NCI-H146 (cell line): Measurements from ENCODE around the gene CD28.
"Not testable (repeated sequence)": the region's sequence is repeated elsewhere in the genome, so short reads cannot be mapped to it uniquely, and the experiment has no call there.

ENCODE experiments used
- DNase-seq: peaks from one replicate; lab custom pipeline; 2025; lab: John Stamatoyannopoulos, UW

The CD28 gene

DNA sequence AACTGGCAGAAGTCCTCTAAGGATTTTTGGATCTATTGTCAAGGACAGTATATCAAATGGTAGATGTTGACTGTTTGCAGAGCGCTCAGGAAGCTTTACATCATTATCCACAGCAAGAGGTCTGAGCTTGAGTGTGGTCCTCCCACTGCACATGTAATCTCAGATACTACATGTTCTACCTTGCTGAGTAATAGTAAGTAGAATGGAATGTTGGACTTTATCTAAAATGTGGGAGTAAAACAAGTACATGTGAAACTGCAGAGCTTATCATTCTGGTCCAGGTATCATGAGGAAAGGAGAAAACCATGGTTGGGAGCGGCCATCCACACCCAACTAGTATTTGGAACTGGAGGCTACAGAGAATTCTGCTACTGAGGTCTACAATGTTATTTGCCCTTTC lies 19.3 kb upstream of the CD28 start:
- DNase-seq, result no peak

- DNase-seq, result no peak
Measured at GRCh38 chr2:203688798-203689197, 17.6 kb upstream of the CD28 start.

- no peak for DNase-seq
Measured at GRCh38 chr2:203689426-203690116, 16.9 kb upstream of the CD28 start.

GRCh38 chr2:203690117-203690431 lies 16.4 kb upstream of the CD28 start:
- DNase-seq, result no peak

DNA sequence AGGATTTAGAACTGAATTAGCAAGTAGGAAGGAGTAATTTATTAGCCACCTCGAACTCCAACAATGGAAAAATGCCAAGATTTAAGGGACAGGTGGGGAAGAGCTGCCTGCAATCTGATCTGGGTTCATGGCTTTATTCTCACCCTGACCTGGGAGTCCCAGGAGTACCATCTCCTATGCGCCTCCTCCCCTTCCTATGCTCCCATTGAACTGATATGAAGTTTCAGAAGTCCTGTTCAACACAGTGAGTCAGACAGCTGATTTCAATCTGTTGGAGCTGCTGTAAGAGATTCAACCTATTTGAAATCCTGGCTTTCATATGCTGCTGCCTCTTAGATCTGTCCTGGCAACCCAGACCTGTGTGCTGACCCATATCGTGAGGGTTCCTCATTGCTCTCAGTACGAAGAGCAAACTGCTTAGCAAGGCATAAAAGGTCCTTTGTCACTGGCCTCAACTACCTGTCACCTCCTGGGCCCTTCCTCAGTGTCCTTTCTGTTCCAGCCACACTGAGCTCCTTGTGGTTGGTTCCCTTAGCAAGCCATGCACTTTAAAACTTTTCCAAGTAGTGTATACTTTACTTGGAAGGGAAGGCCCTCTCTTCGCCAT lies 15.9 kb upstream of the CD28 start:
- DNase-seq, result no peak

- no peak for DNase-seq
Measured at GRCh38 chr2:203691149-203691548, 15.3 kb upstream of the CD28 start.

DNA sequence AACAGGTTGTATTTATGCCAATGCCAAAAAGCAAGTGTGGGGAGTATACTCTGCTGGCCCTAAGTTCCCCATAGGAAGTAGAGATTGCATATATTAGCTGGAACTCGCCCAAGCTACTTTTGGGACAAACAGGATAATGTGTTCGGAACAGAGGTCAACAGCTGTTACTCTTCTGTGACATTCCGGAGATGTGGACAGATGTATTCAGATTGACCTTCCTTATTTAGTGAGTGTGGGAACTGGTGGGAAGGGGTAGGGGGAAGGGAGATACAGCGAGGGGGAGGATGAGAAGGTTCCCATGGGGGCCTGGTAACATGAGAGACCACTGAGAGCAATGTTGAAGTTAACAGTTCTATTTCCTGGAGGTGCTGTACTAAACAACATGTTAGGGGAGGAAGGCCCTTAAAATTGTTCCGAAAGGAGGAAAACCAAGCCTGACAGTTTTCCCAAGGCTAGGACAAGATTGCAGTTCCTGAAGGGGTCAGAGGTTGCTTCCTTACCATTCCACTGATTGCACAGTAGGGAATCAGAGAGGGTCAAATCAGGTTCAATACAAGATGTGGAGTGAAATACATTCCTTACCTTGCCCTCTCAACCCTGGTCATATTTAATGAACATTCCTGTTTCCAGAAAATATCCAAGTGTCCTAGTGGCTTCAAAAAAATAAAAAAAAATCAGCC lies 14.3 kb upstream of the CD28 start:
- no peak for DNase-seq

- no peak for DNase-seq
Measured at GRCh38 chr2:203693242-203693879, 13.1 kb upstream of the CD28 start.

DNA sequence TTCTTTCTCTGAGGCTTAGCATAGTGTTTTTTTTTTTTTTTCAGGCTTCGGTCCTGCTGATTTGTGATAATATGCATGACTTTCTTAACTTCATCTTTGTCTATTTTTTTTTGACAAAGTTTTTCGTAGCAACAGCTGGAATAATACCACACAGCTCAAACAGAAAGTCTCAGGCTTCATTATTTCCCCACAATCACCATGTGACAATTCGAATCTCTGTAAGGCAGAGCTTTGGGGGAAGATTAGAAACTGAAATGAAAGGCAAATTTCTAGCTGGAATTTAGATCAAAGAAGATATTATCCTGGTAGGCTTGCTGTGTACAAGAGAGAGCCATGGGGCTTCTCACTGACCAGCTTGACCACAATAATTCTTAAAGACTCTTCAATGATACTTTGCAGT lies 12.2 kb upstream of the CD28 start:
- no peak for DNase-seq

DNA sequence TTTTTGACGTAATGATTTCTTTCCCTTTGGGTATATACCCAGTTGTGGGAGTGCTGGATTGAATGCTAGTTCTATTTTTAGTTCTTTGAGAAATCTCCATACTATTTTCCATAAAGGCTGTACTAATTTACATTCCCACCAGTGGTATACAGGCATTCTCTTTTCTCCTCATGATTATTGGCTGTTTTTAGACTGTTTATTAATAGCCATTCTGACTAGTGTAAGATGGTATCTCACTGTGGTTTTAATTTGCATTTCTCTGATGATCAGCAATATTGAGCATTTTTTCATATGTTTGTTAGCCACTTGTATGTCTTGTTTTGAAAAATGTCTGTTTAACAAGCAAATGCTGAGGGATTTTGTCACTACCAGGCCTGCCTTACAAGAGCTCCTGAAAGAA lies 9.2 kb upstream of the CD28 start:
- DNase-seq, result no peak

GRCh38 chr2:203697763-203698162 lies 8.7 kb upstream of the CD28 start:
- not testable (repeated sequence) for DNase-seq

DNA sequence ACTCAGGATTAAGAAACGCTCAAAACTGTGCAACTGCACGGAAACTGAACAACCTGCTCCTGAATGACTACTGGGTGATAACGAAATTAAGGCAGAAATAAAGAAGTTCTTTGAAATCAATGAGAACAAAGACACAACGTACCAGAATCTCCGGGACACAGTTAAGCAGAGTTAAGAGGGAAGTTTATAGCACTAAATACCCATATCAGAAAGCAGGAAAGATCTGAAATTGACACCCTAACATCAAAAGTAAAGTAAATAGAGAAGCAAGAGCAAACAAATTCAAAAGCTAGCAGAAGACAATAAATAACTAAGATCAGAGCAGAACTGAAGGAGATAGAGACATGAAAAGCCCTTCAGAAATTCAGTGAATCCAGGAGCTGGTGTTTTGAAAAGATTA lies 8.0 kb upstream of the CD28 start:
- DNase-seq, result not testable (repeated sequence)

- DNase-seq, result no peak
Measured at GRCh38 chr2:203704430-203704829, 2.0 kb upstream of the CD28 start.

- DNase-seq, result no peak
Measured at GRCh38 chr2:203705178-203705577, 1.3 kb upstream of the CD28 start.

DNA sequence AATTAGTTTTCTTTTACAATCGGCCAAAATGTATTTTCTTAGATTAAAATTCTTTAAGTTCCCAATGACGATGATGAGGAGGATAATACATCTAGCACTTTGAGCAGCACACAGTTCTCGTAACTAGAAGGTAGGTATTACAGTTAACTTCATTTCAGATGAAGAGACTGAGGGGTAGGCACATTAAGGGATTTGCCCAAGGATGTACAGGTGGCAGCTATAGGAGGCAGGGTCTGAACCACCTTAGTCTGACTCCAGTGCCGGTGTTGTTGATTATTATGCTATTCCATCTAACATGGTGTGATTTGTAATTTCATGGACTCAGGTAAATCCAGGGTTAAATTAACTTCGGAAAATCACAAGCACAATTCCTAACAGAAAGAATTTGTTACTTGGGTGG lies 1.1 kb downstream of the CD28 start:
- DNase-seq, result no peak

DNA sequence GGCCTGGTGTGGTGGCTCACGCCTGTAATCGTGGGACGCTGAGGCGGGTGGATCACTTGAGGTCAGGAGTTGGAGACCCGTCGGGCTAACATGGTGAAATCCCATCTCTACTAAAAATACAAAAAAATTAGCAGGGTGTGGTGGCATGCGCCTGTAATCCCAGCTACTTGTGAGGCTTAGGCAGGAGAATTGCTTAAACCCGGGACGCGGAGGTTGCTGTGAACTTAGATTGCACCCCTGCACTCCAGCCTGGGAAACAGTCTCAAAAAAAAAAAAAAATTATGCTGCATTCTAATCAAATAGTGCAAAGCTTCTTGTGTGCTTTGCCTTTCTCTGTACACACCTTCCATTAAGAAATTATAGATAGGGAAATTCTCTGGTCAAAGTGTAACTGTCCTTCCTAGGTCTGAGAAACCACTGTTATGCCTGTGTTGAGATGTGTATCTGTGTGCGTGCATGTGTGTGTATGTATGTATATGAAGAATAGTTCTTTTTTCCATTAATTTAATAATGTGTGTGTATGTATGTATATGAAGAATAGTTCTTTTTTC lies 2.5 kb downstream of the CD28 start:
- DNase-seq, result no peak

DNA sequence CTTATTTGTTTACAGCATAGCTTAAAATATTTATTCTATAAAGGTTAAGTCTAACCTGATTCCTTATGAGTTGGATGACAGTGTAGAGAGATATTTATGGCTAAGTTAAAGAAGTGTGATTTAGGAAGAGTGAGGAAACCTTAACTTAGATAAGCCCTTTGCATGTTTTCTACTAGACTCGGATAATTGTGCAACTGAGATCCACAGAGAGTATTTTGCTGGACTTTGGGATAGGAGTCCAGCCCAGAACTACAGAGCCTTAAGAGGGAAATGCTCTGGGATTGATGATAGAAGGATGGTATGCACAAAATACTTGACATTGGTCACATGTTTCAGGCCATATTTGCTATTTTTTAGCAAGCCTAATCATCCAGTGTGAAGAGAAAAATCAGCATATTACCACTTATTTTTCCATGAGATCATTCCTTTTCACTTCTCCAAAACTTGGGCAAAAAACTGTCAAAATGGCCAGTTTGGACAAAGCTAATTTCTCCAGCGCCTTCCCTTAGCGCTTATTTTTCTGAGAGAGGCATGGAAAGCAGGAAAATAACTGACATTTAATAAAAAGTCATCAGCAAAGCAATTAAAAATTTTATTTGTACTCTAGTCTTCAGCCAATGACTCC lies 3.1 kb downstream of the CD28 start:
- no peak for DNase-seq

DNA sequence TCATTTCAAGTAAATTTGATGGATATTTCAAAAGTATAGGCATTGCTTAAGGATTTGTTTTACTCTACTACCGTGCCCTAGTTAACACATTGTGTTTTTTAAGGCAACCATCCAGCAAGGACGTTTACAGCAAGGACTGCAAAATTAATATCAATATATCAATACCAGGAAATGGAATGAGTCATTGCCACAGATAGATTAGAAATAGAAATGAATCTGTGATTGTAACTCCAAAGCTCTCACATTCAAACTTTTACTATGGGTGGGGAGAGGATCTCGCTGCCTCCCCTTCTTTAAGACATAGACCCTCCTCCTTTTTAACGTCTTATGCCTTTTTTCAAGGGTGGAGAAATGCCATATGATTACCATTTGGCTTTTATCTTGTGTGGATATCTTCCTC lies 3.8 kb downstream of the CD28 start:
- DNase-seq, result no peak

DNA sequence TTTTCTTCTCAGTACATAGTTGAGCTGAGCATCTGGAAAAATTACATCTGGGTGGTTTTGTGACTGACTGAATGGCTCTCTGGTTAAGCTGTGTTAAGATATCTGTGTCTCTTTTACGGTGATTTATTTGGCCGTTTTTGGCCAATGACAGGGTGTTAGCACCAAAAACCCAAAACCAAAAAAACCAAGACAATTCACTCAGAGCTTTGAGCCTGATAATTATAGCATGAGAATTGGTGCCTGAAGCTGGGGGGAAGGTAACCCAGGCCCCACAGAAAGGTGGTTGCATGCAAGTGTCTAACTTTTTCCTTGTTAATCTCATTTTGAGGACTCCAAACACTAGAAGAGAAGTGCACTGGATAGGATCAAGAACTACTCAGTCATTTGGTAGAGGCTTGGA lies 4.5 kb downstream of the CD28 start:
- DNase-seq, result no peak

DNA sequence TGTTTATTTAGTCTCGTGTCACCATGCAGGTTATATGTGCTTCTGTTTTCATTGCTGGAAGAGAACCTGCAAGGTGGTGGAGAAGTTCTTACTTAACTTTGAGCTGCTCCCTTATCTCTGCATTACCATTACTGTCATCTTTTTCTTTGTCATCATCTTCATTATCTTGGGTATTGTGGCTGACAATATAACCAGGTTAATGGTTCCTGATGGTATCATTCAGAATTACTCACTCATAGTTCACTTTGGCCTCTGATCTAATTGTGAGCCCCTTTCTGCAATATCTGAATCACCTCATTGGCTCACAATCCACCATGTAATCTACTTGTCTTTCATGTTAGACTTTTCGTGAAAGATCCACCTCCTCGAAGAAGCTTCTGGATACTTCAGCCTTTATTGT lies 5.0 kb downstream of the CD28 start:
- no peak for DNase-seq

GRCh38 chr2:203713381-203713780 lies 6.9 kb downstream of the CD28 start:
- no peak for DNase-seq

DNA sequence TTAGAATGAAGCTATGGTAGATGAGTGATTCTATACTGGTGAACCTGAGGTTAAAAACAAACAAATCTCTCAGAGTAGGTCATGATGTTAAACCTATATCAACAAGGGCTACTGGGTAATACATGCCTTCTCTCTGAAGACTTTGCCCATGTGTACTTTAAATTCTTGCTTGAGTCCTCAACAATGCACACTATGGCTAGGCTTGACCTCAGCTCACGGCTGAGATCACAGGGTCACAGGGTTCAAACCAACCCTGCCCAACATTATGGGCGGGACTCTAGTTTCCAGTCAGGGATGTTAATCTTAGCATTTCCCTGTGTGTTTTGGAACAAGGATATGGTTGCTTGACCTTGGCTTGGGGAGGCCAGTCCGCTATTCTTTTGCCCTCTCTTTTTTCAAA lies 7.7 kb downstream of the CD28 start:
- DNase-seq, result no peak

DNA sequence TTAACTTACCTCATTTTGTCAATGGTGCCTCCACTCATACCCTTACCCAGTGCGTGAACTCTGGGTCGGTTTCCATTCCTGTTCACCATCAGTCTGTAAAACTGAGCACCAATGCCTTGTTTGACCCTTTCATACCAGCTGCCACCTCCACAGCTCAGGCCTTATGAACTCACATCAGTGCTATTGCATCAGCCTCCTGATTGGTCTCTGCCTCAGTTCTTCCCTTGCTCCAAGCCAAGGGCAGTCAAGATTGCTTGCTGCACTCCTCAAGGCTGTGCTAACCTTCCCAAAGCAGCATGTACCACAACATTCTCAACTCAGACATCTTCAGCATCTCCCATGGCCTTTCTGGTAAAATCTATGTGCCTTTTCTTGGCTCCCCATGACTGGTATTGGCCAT lies 9.3 kb downstream of the CD28 start:
- DNase-seq, result no peak
